ACC112 (cell line): ENCODE data around the gene EEF1G.
A peak's percentile ranks its signal among the peaks of the same experiment; 100 is the strongest.

Experiments used
- H2AFZ ChIP-seq: fragments of 200-600 bp; sonication (generic); one replicate; pipeline ENCODE4 v1.6.0; 2017; ENCODE audit warnings: antibody characterized with exemption, low read length; ENCODE audit not compliant: unreplicated experiment
- H3K27ac ChIP-seq: fragments of 200-600 bp; sonication (generic); 2 replicates; pipeline ENCODE4 v1.5.1; 2014; ENCODE audit warnings: low read depth, mild to moderate bottlenecking, antibody characterized with exemption, low read length, moderate library complexity
- H3K27me3 ChIP-seq: fragments of 200-600 bp; sonication (generic); 2 replicates; pipeline ENCODE4 v1.6.1; 2014; ENCODE audit warnings: mild to moderate bottlenecking, antibody characterized with exemption, low read length, moderate library complexity, mixed read lengths; ENCODE audit not compliant: insufficient read depth
- H3K36me3 ChIP-seq: fragments of 200-600 bp; sonication (generic); 2 replicates; pipeline ENCODE4 v1.6.1; 2016; ENCODE audit warnings: mild to moderate bottlenecking, antibody characterized with exemption, low read length, moderate library complexity, mixed read lengths; ENCODE audit not compliant: insufficient read depth
- H3K4me1 ChIP-seq: fragments of 200-600 bp; sonication (generic); one replicate; pipeline ENCODE4 v1.6.1; 2016; ENCODE audit warnings: low read length, mixed read lengths; ENCODE audit not compliant: insufficient read depth, unreplicated experiment, control insufficient read depth
- H3K4me3 ChIP-seq: fragments of 200-600 bp; sonication (generic); 2 replicates; pipeline ENCODE4 v1.5.1; 2014; ENCODE audit warnings: mild to moderate bottlenecking, low read depth, low read length
- H3K79me2 ChIP-seq: fragments of 200-600 bp; sonication (generic); one replicate; pipeline ENCODE4 v1.6.0; 2016; ENCODE audit warnings: low read length; ENCODE audit not compliant: control insufficient read depth, unreplicated experiment, insufficient read depth

EEF1G gene

GRCh38 chr11:62611705-62612365 lies 38.1 kb upstream of the EEF1G start:
- no peaks in the 10 kb centered on the region for H3K36me3 ChIP-seq
- peak overlapping the region; percentile 56 for H3K27ac ChIP-seq
- peak overlapping the region; percentile 82 for H3K4me3 ChIP-seq
- H3K4me1 ChIP-seq: peaks cover 20% of the 10 kb centered on the region
- peak overlapping the region; percentile 4 for H2AFZ ChIP-seq
- peaks cover 8% of the 10 kb centered on the region for H3K79me2 ChIP-seq
- H3K27me3 ChIP-seq: no peaks in the 10 kb centered on the region

GRCh38 chr11:62610814-62611704 lies 37.4 kb upstream of the EEF1G start:
- Histone ChIP-seq H3K79me2 (peaks cover 8% of the 10 kb centered on the region), H2AFZ (no peak overlapping the region), H3K27me3 (no peaks in the 10 kb centered on the region), H3K36me3 (peaks cover 4% of the 10 kb centered on the region; the same call in 1 of the 2 replicates), H3K4me1 (peaks cover 20% of the 10 kb centered on the region), H3K4me3 (peak overlapping the region; percentile 82), H3K27ac (peak overlapping the region; percentile 56; the same call in 1 of the 2 replicates)

DNA sequence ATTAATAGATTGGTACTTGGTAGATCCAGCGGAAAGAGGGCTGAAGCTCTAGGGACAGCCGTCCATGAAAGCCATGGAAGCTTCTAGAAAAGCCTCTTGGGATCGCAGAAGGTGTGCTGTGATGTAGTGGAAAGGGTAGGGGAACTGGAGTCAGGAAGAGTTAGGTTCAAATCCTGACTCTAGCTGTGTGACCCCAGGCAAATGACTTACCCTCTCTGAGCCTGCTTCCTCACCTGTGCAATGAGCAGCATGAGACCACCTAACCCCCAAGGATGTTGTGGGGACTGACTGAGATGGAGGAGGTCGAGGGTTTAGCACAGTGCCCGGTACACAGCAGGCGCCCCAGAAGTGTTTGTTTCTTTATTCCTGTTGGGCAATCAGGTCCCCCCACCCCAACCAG lies 36.7 kb upstream of the EEF1G start:
- no peaks in the 10 kb centered on the region for H3K27me3 ChIP-seq
- H3K27ac ChIP-seq: no peak overlapping the region
- H3K4me1 ChIP-seq: peaks cover 20% of the 10 kb centered on the region
- H3K79me2 ChIP-seq: peaks cover 8% of the 10 kb centered on the region
- no peak overlapping the region for H2AFZ ChIP-seq
- H3K36me3 ChIP-seq: peaks cover 7% of the 10 kb centered on the region; the same call in 1 of the 2 replicates
- H3K4me3 ChIP-seq: no peak overlapping the region; the same call in 1 of the 2 replicates

DNA sequence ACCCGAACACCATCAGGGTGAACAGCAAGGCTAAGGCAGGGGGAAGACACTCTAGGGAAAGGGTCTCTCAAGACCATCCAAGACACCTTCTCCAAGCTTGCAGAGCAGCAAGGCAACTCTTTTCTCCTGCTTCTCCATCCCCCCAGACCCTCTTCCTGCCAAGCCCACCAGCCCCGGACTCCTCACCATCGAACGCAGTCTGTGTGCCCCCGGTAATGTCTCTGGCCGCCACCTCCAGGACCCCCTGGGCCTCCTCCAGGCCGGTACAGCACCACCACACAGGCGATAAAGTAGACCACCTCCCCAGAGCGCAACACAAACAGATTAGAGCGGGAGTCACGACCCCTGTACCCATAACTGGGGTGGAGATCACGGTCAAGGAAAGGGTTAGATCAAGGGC lies 35.1 kb upstream of the EEF1G start:
- H3K79me2 ChIP-seq: peaks cover 8% of the 10 kb centered on the region
- H3K4me3 ChIP-seq: no peak overlapping the region
- H3K27me3 ChIP-seq: no peaks in the 10 kb centered on the region
- peaks cover 7% of the 10 kb centered on the region; the same call in 1 of the 2 replicates for H3K36me3 ChIP-seq
- H2AFZ ChIP-seq: no peak overlapping the region
- peaks cover 20% of the 10 kb centered on the region for H3K4me1 ChIP-seq
- no peak overlapping the region for H3K27ac ChIP-seq

GRCh38 chr11:62607714-62608113 lies 34.0 kb upstream of the EEF1G start:
- no peak overlapping the region for H3K4me3 ChIP-seq
- H3K36me3 ChIP-seq: peaks cover 7% of the 10 kb centered on the region; the same call in 1 of the 2 replicates
- peaks cover 14% of the 10 kb centered on the region for H3K4me1 ChIP-seq

DNA sequence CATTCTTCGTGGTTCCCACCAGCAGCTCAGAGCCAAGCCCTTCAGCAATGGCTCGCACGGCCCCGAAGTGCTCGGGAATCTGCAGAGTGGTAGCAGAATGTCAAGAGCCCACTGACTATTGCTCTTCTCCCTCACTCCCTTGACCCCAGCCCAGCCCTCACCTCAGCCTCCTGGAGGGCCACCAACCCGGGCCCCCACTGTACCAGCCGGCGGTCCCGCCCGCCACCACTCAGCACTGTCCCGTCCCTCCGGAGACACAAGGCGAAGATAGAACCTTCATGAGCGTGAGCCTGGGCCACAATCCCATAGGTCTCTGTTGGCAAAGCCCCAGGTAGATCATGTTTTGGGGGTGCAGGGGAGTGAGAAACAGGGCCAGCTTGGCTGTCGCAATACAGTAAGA lies 32.2 kb upstream of the EEF1G start:
- Histone ChIP-seq H2AFZ (no peak overlapping the region), H3K27me3 (no peaks in the 10 kb centered on the region), H3K27ac (no peak overlapping the region), H3K36me3 (peaks cover 7% of the 10 kb centered on the region; the same call in 1 of the 2 replicates), H3K79me2 (peaks cover 11% of the 10 kb centered on the region), H3K4me3 (no peak overlapping the region), H3K4me1 (peaks cover 12% of the 10 kb centered on the region)

More at GRCh38 chr11:62607714-62608113, 34.0 kb upstream of the EEF1G start:
- Histone ChIP-seq H3K27me3 (no peaks in the 10 kb centered on the region), H3K27ac (no peak overlapping the region), H2AFZ (no peak overlapping the region), H3K79me2 (peaks cover 8% of the 10 kb centered on the region)

DNA sequence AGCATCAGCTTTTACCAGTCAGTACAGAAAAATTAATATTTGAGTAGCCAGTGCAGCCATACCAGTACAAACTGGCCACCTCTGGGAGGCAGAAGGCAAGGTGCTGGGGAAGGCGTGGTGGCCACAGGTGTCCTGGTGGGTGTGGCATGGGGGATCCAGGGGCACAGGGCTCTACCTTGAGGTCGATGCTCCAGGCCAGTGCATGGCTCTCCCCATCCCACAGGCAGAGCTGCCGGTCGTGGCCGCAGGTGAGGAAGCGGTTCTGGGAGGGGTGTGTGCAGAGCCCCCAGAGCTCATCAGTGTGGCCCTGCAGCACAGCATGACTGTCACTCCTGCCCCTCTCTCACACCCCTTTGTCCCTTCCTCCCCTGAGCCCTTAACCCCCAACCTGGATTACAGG lies 31.8 kb upstream of the EEF1G start:
- Histone ChIP-seq H3K27me3 (no peaks in the 10 kb centered on the region), H3K4me3 (no peak overlapping the region), H2AFZ (no peak overlapping the region), H3K79me2 (peaks cover 13% of the 10 kb centered on the region), H3K4me1 (peaks cover 7% of the 10 kb centered on the region), H3K27ac (no peak overlapping the region), H3K36me3 (peaks cover 7% of the 10 kb centered on the region; the same call in 1 of the 2 replicates)

- Histone ChIP-seq H3K27ac (no peak overlapping the region), H3K4me3 (no peak overlapping the region), H3K79me2 (peaks cover 22% of the 10 kb centered on the region), H3K36me3 (peaks cover 13% of the 10 kb centered on the region; the same call in 1 of the 2 replicates), H3K27me3 (no peaks in the 10 kb centered on the region), H2AFZ (no peak overlapping the region), H3K4me1 (peaks cover 13% of the 10 kb centered on the region)
Observed at GRCh38 chr11:62604460-62605120, 30.9 kb upstream of the EEF1G start.

DNA sequence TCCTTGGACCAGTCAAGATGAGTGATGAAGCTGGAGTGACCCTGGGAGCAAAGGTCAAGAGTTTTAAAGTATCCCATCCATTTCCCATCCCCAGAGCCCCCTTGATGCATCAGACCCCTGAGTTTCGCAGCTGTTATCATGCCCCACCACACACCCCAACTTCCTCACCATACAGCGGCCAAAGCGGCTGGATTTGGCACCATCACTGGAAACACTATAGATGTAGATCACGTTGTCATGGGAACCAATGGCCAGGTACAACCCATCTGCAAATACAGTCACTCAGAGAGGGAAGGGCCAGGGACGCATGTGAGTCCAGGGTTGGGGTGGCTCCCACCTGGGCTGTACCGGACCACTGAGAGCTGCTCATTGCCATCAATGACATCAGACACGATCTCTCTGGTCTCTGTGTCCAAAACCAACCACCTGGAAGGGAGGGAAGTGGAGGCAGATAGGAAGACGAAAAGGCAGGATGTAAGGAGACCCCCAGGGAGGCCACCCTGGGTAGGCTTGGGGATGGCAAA lies 30.1 kb upstream of the EEF1G start:
- no peak overlapping the region for H3K4me3 ChIP-seq
- H3K79me2 ChIP-seq: peaks cover 25% of the 10 kb centered on the region
- H3K36me3 ChIP-seq: peaks cover 14% of the 10 kb centered on the region; the same call in 1 of the 2 replicates
- H2AFZ ChIP-seq: no peak overlapping the region
- H3K27ac ChIP-seq: no peak overlapping the region
- peaks cover 16% of the 10 kb centered on the region for H3K4me1 ChIP-seq
- no peaks in the 10 kb centered on the region for H3K27me3 ChIP-seq

DNA sequence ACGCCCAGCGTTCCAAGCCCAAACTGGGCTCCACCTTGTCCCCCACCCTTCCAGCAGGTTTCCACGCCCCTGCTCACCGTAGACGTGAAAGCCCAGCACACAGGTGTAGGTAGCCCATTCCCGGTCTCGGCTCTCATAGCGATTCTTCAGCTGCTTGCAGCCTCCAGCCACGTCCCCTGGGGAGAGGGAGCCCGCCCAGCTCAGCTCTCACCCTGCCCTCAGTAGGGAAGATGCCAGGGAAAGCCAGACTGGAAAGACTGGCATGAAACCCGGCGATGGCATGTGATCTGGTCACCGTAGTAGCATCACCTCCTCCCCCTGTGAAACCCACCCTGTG lies 29.3 kb upstream of the EEF1G start:
- peaks cover 19% of the 10 kb centered on the region; the same call in 1 of the 2 replicates for H3K36me3 ChIP-seq
- peaks cover 33% of the 10 kb centered on the region for H3K79me2 ChIP-seq
- H3K4me3 ChIP-seq: peak overlapping the region; percentile 92
- H3K4me1 ChIP-seq: peaks cover 21% of the 10 kb centered on the region
- no peak overlapping the region for H2AFZ ChIP-seq
- no peak overlapping the region for H3K27ac ChIP-seq
- H3K27me3 ChIP-seq: no peaks in the 10 kb centered on the region
